Muscle of leg (tissue), 11 donors: Measurements from ENCODE around the gene TGFBR3L. TPM values are rescaled to one million over a fixed set of nuclear protein-coding genes. Genes with fewer than 3 reads are reported as not detected.
"Not testable (repeated sequence)": the region's sequence is repeated elsewhere in the genome, so short reads cannot be mapped to it uniquely, and the experiment has no call there.

ENCODE experiments used
- DNase-seq: peaks from one replicate; pipeline ENCODE4 v3.0.0; 2013
- H3K27ac ChIP-seq: one replicate; pipeline ENCODE4 v1.5.1; 2013; ENCODE audit warnings: mild to moderate bottlenecking, low read length, control low read depth
- H3K27me3 ChIP-seq: one replicate; pipeline ENCODE4 v1.6.1; 2013; ENCODE audit warnings: low read length; ENCODE audit not compliant: control insufficient read depth, insufficient read depth
- H3K36me3 ChIP-seq: one replicate; pipeline ENCODE4 v1.6.1; 2013; ENCODE audit warnings: low read length; ENCODE audit not compliant: control insufficient read depth, insufficient read depth
- H3K4me1 ChIP-seq: one replicate; pipeline ENCODE4 v1.6.1; 2013; ENCODE audit warnings: low read length; ENCODE audit not compliant: control insufficient read depth, insufficient read depth
- H3K4me3 ChIP-seq: one replicate; pipeline ENCODE4 v1.5.1; 2013; ENCODE audit warnings: low read length, control low read depth
- H3K9me3 ChIP-seq: replicated peaks from 2 replicates; pipeline ENCODE4 v1.6.1; 2013; ENCODE audit warnings: low read depth, low read length; ENCODE audit not compliant: control insufficient read depth
- WGBS: methylation state at CpG from one replicate; pipeline ENCODE4 v1.1.5; 2013; ENCODE audit warnings: missing lambda C conversion rate; ENCODE audit not compliant: insufficient coverage; 5-methylcytosine and 5-hydroxymethylcytosine counted together
- polyA plus RNA-seq, 8 donors: library from polyadenylated mRNA; unstranded; fragments of 120-200 nt; gene quantifications; one replicate each; pipeline versions ENCODE4 v1.2.1 to v1.2.3, GENCODE V29; 2013; ENCODE audit warnings: inconsistent platforms in 1 of 8, low replicate concordance in 1 of 8; ENCODE audit not compliant: insufficient read length in 8 of 8, insufficient read depth in 1 of 8
- total RNA-seq: library from RNA; stranded (reverse); fragments of 120-200 nt; gene quantifications from one replicate; pipeline ENCODE4 v1.2.4, GENCODE V29; 2013

Gene TGFBR3L
- total and polyA plus RNA-seq, 9 donors: 0.09 to 0.73 (median 0.43) TPM; not detected in 1

- Histone ChIP-seq H3K36me3 (no peaks in the 10 kb centered on the region), H3K4me1 (peaks cover 12% of the 10 kb centered on the region), H3K27ac (no peak overlapping the region), H3K9me3 (no peaks in the 10 kb centered on the region), H3K27me3 (peaks cover 12% of the 10 kb centered on the region), H3K4me3 (no peak overlapping the region)
- no peak for DNase-seq
- 67% methylated on average over 10 of the region's 19 CpGs for WGBS
Observed at GRCh38 chr19:7879836-7880235, 34.8 kb upstream of the TGFBR3L start.

GRCh38 chr19:7881910-7882309 lies 32.7 kb upstream of the TGFBR3L start:
- H3K4me3 ChIP-seq: no peak overlapping the region
- no peaks in the 10 kb centered on the region for H3K9me3 ChIP-seq
- H3K27ac ChIP-seq: no peak overlapping the region
- DNase-seq: no peak
- H3K4me1 ChIP-seq: peaks cover 11% of the 10 kb centered on the region
- no peaks in the 10 kb centered on the region for H3K36me3 ChIP-seq
- H3K27me3 ChIP-seq: no peaks in the 10 kb centered on the region
- WGBS: 89% methylated on average over 3 of the region's 3 CpGs

DNA sequence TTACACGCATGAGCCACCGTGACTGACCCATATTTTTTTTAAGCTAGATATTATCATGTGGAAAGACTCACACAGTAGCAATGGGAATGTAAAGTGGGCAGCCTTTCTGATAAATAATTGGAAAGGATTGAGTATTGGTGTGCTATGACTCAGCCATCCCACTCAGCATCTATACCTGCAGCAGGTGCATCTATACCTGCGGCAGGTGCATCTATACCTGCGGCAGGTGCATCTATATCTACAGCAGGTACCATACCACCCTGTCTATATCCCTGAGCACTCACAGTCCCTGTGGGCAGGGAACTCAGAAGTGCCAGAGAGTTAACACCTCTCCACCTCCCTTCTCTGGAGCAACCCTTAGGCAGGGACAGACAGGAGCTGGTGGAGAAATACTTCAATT lies 31.5 kb upstream of the TGFBR3L start:
- peaks cover 9% of the 10 kb centered on the region for H3K27me3 ChIP-seq
- H3K9me3 ChIP-seq: no peaks in the 10 kb centered on the region
- H3K27ac ChIP-seq: no peak overlapping the region
- DNase-seq: no peak
- WGBS: 100% methylated on average over 1 of the region's 4 CpGs
- H3K4me3 ChIP-seq: no peak overlapping the region
- no peaks in the 10 kb centered on the region for H3K36me3 ChIP-seq
- peaks cover 12% of the 10 kb centered on the region for H3K4me1 ChIP-seq

- H3K27ac ChIP-seq: no peak overlapping the region
- DNase-seq: no peak
- H3K27me3 ChIP-seq: peaks cover 18% of the 10 kb centered on the region
- WGBS: 71% methylated on average over 1 of the region's 2 CpGs
- no peaks in the 10 kb centered on the region for H3K36me3 ChIP-seq
- no peak overlapping the region for H3K4me3 ChIP-seq
- peaks cover 14% of the 10 kb centered on the region for H3K4me1 ChIP-seq
- no peaks in the 10 kb centered on the region for H3K9me3 ChIP-seq
Observed at GRCh38 chr19:7883796-7884570, 30.6 kb upstream of the TGFBR3L start.

GRCh38 chr19:7885818-7886217 lies 28.8 kb upstream of the TGFBR3L start:
- 81% methylated on average over 4 of the region's 8 CpGs for WGBS
- no peaks in the 10 kb centered on the region for H3K9me3 ChIP-seq
- no peaks in the 10 kb centered on the region for H3K36me3 ChIP-seq
- no peak overlapping the region for H3K27ac ChIP-seq
- peaks cover 20% of the 10 kb centered on the region for H3K27me3 ChIP-seq
- peaks cover 8% of the 10 kb centered on the region for H3K4me1 ChIP-seq
- no peak for DNase-seq
- H3K4me3 ChIP-seq: no peak overlapping the region

DNA sequence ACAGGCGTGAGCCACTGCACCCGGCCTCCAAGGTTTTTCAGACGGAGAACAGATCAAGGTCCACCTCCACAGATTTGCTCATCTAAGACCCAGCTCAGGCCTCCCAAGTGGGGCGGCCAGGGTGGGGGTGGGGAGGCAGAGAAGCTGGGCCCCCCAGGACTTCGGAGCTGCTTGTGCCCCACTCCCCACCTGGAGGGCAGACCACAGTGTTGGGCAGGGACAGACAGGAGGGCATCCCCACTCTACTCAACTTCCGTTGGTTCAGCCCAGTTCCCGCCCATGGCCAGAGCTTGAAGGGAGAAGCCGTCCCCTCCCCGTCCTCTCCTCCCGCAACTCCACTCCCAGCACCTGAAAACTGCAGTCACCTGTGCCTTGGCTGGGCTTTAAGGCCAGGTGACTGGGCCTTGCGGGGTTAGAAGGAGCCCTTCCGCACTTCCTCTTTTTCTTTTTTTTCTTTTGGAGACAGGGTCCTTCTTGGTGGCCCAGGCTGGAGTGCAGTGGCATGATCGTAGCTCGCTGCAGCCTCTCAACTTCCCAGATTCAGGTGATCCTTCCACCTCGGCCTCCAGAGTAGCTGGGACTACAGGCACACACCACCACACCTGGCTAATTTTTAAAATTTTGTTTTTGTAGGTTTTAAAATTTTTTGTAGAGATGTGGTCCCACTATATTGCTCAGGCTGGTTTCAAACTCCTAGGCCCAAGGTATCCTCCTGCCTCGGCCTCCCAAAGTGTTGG lies 27.1 kb upstream of the TGFBR3L start:
- DNase-seq: no peak
- H3K27me3 ChIP-seq: peaks cover 24% of the 10 kb centered on the region
- WGBS: 77% methylated on average over 10 of the region's 16 CpGs
- no peaks in the 10 kb centered on the region for H3K9me3 ChIP-seq
- no peaks in the 10 kb centered on the region for H3K36me3 ChIP-seq
- no peak overlapping the region for H3K4me3 ChIP-seq
- no peak overlapping the region for H3K27ac ChIP-seq
- H3K4me1 ChIP-seq: peaks cover 8% of the 10 kb centered on the region

GRCh38 chr19:7888145-7888825 lies 26.3 kb upstream of the TGFBR3L start, which contains the start of gene LRRC8E:
Gene LRRC8E, plus strand, starts transcription at chr19:7888510. Its CDS starts 7,094 bp downstream, at chr19:7895604.
- Histone ChIP-seq H3K27ac (no peak within 1 kb of the TSS), H3K27me3 (peaks cover 24% of the 10 kb centered on the region), H3K4me3 (peak within 1 kb of the TSS; percentile 21), H3K36me3 (no peaks in the 10 kb centered on the region), H3K4me1 (peaks cover 8% of the 10 kb centered on the region), H3K9me3 (no peaks in the 10 kb centered on the region)
- peak; percentile 15 for DNase-seq
- WGBS: 7% methylated on average over 49 of the region's 53 CpGs

DNA sequence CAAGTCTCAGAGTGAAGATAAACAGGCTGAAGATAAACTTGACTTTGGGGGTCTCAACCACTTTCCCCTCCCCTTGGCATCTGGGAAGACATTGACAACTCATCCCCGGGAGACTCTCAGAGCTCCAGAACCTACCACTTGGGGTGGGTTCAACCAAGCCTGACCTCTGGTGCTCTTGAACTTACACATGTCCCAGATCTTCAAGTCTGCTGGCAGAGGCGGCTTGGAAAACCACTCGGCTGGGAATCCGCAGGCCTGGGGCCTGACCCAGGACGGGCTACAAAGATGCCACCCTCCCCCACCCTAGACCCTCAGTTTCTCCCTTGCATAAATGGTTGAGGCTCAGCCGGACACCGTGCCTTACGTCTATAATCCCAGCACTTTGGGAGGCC lies 25.8 kb upstream of the TGFBR3L start:
- Histone ChIP-seq H3K36me3 (no peaks in the 10 kb centered on the region), H3K4me1 (peaks cover 8% of the 10 kb centered on the region)

GRCh38 chr19:7893362-7894101 lies 21.1 kb upstream of the TGFBR3L start:
- 83% methylated on average over 12 of the region's 18 CpGs for WGBS
- H3K27ac ChIP-seq, H3K4me1 ChIP-seq, H3K9me3 ChIP-seq, H3K4me3 ChIP-seq, H3K36me3 ChIP-seq, DNase-seq: not testable (repeated sequence)
- peaks cover 10% of the 10 kb centered on the region for H3K27me3 ChIP-seq

More for the DNA sequence above, 25.8 kb upstream of the TGFBR3L start:
- no peak overlapping the region for H3K4me3 ChIP-seq
- no peak for DNase-seq
- no peak overlapping the region for H3K27ac ChIP-seq
- peaks cover 24% of the 10 kb centered on the region for H3K27me3 ChIP-seq
- WGBS: 76% methylated on average over 6 of the region's 8 CpGs
- no peaks in the 10 kb centered on the region for H3K9me3 ChIP-seq
